ENCODE results near the gene TNFRSF18. TPM values are rescaled to one million over a fixed set of nuclear protein-coding genes. Genes with fewer than 3 reads are reported as not detected.
A peak's percentile ranks its signal among the peaks of the same experiment; 100 is the strongest.

TNFRSF18 gene
- total RNA-seq, 1 experiment from 2014 or later, result 0.83 TPM

DNA sequence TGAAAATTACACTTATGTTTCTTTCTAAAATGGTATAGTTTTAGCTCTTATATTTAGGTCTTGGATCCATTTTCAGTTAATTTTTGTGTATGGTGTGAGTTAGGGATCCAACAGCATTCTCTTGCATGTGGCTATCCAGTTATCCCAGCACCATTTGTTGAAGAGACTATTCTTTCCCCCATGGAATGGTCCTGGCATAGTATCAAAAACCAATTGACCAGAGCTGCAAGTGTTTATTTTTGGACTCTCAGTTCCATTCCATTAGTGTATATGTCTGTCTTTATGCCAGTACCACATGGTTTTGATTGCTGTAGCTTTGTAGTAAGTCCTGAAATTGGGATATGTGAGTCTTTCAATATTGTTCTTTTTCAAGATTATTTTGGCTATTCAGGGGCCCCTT lies 18.5 kb downstream of the TNFRSF18 start:
- DNase-seq (ENCODE audit: low spot score) (no peak), ATAC-seq (no peak)
- CTCF ChIA-PET, result interaction anchor here (0.7 kb wide), 1 partner anchor 104 kb away, joined by 3 read pairs; no protein-coding TSS in a partner anchor
- H3K27ac Mint-ChIP-seq, result no peak overlapping the region
- peaks cover 5% of the 10 kb centered on the region for H3K36me3 Mint-ChIP-seq
- H3K4me1 Mint-ChIP-seq, result no peaks in the 10 kb centered on the region
- peaks cover 3% of the 10 kb centered on the region; the same call in 1 of the 2 replicates for H3K27me3 Mint-ChIP-seq (ENCODE audit: low read depth)
- H3K9me3 Mint-ChIP-seq, result peaks cover 38% of the 10 kb centered on the region
- no peak for TF ChIP-seq KAT7 (CRISPR knock-in tag; IDR thresholded peaks at IDR 0.05; ENCODE audit: borderline replicate concordance)
- TF ChIP-seq ZNF263 (CRISPR knock-in tag; IDR thresholded peaks at IDR 0.05; ENCODE audit: low read depth), result no peak
- no peak for TF ChIP-seq IRF2 (CRISPR knock-in tag; IDR thresholded peaks at IDR 0.05; ENCODE audit: borderline replicate concordance, low read depth)
- no peak for TF ChIP-seq ELF4 (CRISPR knock-in tag; IDR thresholded peaks at IDR 0.05; ENCODE audit: low read depth)
- POLR2A ChIA-PET, result interaction anchor here (1.0 kb wide), 1 partner anchor 14 kb away, joined by 3 read pairs; no protein-coding TSS in a partner anchor
- H3K4me3 Mint-ChIP-seq, result no peak overlapping the region

DNA sequence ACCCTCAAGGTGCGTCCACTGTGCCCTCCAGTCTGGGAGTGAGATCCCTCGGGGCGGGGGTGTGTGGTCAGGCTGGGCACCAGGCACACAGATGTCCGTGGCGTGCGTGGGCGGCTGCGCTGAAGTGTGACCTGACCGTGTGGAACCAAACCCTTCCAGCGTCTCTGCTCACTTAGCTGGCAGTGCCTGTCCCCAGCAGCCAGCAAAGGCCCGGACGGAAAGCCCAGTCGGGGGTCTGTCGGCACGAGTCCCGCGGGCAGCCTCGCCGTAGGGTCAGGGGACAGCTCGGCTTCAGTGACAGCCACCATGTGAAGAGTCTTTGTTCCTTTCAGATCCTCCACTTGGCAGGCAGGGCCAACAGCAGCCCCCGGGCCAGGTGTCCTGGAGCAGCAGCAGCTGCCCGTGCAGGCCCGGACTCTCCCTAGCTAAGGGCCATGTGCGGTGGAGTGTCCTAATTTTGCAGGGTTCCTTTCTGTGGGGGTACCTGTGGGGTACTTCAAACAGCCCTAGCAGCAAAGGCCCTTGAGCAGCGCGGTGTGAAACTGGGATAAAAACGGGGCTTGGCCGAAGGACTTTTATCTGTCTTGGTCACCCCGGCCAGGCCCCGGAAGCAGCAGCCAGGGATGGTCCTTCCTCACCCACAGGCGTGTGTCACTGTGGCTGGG lies 21.2 kb downstream of the TNFRSF18 start:
- Mint-ChIP-seq H3K27me3 (ENCODE audit: low read depth) (no peaks in the 10 kb centered on the region; the same call in 1 of the 2 replicates), H3K4me3 (no peak overlapping the region), H3K27ac (no peak overlapping the region), H3K9me3 (peaks cover 17% of the 10 kb centered on the region), H3K36me3 (no peaks in the 10 kb centered on the region), H3K4me1 (no peaks in the 10 kb centered on the region)
- TF ChIP-seq CREM (CRISPR knock-in tag; IDR thresholded peaks at IDR 0.05) (no peak), ZNF263 (CRISPR knock-in tag; IDR thresholded peaks at IDR 0.05; ENCODE audit: low read depth) (no peak), ZNF138 (CRISPR knock-in tag; conservative IDR thresholded peaks at IDR 0.05) (no peak), IRF2 (CRISPR knock-in tag; IDR thresholded peaks at IDR 0.05; ENCODE audit: borderline replicate concordance, low read depth) (no peak), GTF2I (CRISPR knock-in tag; conservative IDR thresholded peaks at IDR 0.05) (no peak), FOXJ3 (CRISPR knock-in tag; IDR thresholded peaks at IDR 0.05; ENCODE audit: borderline replicate concordance) (no peak), ZNF423 (CRISPR knock-in tag; IDR thresholded peaks at IDR 0.05) (no peak)
- TF ChIP-seq, protein P1, sequence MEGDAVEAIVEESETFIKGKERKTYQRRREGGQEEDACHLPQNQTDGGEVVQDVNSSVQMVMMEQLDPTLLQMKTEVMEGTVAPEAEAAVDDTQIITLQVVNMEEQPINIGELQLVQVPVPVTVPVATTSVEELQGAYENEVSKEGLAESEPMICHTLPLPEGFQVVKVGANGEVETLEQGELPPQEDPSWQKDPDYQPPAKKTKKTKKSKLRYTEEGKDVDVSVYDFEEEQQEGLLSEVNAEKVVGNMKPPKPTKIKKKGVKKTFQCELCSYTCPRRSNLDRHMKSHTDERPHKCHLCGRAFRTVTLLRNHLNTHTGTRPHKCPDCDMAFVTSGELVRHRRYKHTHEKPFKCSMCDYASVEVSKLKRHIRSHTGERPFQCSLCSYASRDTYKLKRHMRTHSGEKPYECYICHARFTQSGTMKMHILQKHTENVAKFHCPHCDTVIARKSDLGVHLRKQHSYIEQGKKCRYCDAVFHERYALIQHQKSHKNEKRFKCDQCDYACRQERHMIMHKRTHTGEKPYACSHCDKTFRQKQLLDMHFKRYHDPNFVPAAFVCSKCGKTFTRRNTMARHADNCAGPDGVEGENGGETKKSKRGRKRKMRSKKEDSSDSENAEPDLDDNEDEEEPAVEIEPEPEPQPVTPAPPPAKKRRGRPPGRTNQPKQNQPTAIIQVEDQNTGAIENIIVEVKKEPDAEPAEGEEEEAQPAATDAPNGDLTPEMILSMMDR (IDR thresholded peaks at IDR 0.05), result no peak
- TF ChIP-seq, protein P2, sequence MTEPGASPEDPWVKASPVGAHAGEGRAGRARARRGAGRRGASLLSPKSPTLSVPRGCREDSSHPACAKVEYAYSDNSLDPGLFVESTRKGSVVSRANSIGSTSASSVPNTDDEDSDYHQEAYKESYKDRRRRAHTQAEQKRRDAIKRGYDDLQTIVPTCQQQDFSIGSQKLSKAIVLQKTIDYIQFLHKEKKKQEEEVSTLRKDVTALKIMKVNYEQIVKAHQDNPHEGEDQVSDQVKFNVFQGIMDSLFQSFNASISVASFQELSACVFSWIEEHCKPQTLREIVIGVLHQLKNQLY (CRISPR knock-in tag; IDR thresholded peaks at IDR 0.05), result no peak
- ATAC-seq (no peak), DNase-seq (ENCODE audit: low spot score) (peak; percentile 13)
- POLR2A ChIA-PET, result no interaction called here
- CTCF ChIA-PET, result interaction anchor here (1.2 to 1.5 kb wide), 2 partner anchors 11 to 22 kb away, joined by 3 to 5 read pairs; partner anchors contain the start of gene TTLL10

DNA sequence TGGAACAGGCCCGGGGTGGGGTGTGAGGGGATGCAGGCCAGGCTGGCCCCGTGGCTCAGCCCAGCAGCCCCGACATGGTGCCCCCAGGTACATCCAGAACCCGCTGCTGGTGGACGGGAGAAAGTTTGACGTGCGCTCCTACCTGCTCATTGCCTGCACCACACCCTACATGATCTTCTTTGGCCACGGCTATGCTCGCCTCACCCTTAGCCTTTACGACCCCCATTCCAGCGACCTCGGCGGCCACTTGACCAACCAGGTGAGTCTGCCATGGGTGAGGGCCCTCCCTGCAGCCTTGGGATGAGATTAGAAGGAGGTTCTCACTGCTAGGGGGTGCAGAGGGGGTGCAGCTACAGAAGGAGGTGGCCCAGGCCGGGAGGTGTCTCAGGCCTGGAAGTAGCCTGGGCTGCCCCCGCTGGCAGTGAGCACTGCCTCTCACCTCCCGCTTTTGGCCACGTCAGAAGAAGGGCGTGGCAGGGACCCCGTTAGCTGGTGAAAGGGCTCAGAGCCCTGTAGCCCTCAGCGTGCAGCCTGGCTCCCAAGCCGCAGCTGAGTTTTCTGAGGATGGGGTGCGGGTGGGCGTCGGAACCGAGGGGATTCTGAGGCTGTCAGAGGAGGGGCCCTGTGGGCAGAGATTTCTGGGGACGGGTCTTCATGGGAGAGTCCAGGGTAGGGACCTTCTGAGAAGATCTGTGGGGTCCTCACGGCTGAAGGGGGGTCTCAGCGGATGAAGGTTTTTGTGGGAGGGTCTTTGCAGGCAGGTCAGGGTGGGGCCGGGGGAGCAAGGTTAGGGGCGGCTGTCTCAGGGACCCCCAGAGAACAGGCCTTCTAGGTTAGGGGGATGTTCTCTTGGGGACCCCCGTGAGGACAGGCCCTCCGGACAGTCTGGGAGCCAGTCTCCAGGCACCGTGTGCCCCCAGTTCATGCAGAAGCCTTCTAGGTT lies 22.3 kb downstream of the TNFRSF18 start:
- H3K9me3 Mint-ChIP-seq, result peaks cover 9% of the 10 kb centered on the region
- H3K4me1 Mint-ChIP-seq, result no peaks in the 10 kb centered on the region
- DNase-seq (ENCODE audit: low spot score), result peak; percentile 8
- ChIA-PET POLR2A (no interaction called here), CTCF (no interaction called here)
- no peaks in the 10 kb centered on the region for H3K27me3 Mint-ChIP-seq (ENCODE audit: low read depth)
- no peak overlapping the region for H3K27ac Mint-ChIP-seq
- no peak for ATAC-seq
- H3K4me3 Mint-ChIP-seq, result no peak overlapping the region
- no peaks in the 10 kb centered on the region for H3K36me3 Mint-ChIP-seq
- TF ChIP-seq, protein P3, sequence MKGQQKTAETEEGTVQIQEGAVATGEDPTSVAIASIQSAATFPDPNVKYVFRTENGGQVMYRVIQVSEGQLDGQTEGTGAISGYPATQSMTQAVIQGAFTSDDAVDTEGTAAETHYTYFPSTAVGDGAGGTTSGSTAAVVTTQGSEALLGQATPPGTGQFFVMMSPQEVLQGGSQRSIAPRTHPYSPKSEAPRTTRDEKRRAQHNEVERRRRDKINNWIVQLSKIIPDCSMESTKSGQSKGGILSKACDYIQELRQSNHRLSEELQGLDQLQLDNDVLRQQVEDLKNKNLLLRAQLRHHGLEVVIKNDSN (CRISPR knock-in tag; IDR thresholded peaks at IDR 0.05), result no peak
- TF ChIP-seq HMGA2 (CRISPR knock-in tag; IDR thresholded peaks at IDR 0.05) (no peak), RELA (CRISPR knock-in tag; IDR thresholded peaks at IDR 0.05; ENCODE audit: borderline replicate concordance) (no peak), OVOL2 (CRISPR knock-in tag; IDR thresholded peaks at IDR 0.05; ENCODE audit: borderline replicate concordance) (no peak), ZBTB21 (CRISPR knock-in tag; IDR thresholded peaks at IDR 0.05; ENCODE audit: borderline replicate concordance) (no peak), CBFB (CRISPR knock-in tag; IDR thresholded peaks at IDR 0.05; ENCODE audit: low read depth) (no peak), SP1 (CRISPR knock-in tag; conservative IDR thresholded peaks at IDR 0.05) (no peak), ESRRA (CRISPR knock-in tag; IDR thresholded peaks at IDR 0.05; ENCODE audit: borderline replicate concordance) (no peak), FOXP1 (CRISPR knock-in tag; IDR thresholded peaks at IDR 0.05; ENCODE audit: borderline replicate concordance) (no peak)
- TF ChIP-seq, protein P4, sequence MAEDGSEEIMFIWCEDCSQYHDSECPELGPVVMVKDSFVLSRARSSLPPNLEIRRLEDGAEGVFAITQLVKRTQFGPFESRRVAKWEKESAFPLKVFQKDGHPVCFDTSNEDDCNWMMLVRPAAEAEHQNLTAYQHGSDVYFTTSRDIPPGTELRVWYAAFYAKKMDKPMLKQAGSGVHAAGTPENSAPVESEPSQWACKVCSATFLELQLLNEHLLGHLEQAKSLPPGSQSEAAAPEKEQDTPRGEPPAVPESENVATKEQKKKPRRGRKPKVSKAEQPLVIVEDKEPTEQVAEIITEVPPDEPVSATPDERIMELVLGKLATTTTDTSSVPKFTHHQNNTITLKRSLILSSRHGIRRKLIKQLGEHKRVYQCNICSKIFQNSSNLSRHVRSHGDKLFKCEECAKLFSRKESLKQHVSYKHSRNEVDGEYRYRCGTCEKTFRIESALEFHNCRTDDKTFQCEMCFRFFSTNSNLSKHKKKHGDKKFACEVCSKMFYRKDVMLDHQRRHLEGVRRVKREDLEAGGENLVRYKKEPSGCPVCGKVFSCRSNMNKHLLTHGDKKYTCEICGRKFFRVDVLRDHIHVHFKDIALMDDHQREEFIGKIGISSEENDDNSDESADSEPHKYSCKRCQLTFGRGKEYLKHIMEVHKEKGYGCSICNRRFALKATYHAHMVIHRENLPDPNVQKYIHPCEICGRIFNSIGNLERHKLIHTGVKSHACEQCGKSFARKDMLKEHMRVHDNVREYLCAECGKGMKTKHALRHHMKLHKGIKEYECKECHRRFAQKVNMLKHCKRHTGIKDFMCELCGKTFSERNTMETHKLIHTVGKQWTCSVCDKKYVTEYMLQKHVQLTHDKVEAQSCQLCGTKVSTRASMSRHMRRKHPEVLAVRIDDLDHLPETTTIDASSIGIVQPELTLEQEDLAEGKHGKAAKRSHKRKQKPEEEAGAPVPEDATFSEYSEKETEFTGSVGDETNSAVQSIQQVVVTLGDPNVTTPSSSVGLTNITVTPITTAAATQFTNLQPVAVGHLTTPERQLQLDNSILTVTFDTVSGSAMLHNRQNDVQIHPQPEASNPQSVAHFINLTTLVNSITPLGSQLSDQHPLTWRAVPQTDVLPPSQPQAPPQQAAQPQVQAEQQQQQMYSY (CRISPR knock-in tag; IDR thresholded peaks at IDR 0.05), result no peak
- TF ChIP-seq, protein P5, sequence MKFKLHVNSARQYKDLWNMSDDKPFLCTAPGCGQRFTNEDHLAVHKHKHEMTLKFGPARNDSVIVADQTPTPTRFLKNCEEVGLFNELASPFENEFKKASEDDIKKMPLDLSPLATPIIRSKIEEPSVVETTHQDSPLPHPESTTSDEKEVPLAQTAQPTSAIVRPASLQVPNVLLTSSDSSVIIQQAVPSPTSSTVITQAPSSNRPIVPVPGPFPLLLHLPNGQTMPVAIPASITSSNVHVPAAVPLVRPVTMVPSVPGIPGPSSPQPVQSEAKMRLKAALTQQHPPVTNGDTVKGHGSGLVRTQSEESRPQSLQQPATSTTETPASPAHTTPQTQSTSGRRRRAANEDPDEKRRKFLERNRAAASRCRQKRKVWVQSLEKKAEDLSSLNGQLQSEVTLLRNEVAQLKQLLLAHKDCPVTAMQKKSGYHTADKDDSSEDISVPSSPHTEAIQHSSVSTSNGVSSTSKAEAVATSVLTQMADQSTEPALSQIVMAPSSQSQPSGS (CRISPR knock-in tag; IDR thresholded peaks at IDR 0.05; ENCODE audit: borderline replicate concordance, low read depth), result no peak
